Measurements from ENCODE around the gene TNFRSF12A. TPM values are rescaled to one million over a fixed set of nuclear protein-coding genes. Genes with fewer than 3 reads are reported as not detected.

TNFRSF12A gene
- total and polyA plus RNA-seq, 2 of the 13 experiments (the other 11 are each of a cell fraction or from before 2014, with no cell fraction given), result 61.9 to 66.0 TPM

- TF ChIP-seq, protein P1, sequence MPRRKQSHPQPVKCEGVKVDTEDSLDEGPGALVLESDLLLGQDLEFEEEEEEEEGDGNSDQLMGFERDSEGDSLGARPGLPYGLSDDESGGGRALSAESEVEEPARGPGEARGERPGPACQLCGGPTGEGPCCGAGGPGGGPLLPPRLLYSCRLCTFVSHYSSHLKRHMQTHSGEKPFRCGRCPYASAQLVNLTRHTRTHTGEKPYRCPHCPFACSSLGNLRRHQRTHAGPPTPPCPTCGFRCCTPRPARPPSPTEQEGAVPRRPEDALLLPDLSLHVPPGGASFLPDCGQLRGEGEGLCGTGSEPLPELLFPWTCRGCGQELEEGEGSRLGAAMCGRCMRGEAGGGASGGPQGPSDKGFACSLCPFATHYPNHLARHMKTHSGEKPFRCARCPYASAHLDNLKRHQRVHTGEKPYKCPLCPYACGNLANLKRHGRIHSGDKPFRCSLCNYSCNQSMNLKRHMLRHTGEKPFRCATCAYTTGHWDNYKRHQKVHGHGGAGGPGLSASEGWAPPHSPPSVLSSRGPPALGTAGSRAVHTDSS (CRISPR knock-in tag; conservative IDR thresholded peaks at IDR 0.05), result no peak
- TF ChIP-seq, protein P2, sequence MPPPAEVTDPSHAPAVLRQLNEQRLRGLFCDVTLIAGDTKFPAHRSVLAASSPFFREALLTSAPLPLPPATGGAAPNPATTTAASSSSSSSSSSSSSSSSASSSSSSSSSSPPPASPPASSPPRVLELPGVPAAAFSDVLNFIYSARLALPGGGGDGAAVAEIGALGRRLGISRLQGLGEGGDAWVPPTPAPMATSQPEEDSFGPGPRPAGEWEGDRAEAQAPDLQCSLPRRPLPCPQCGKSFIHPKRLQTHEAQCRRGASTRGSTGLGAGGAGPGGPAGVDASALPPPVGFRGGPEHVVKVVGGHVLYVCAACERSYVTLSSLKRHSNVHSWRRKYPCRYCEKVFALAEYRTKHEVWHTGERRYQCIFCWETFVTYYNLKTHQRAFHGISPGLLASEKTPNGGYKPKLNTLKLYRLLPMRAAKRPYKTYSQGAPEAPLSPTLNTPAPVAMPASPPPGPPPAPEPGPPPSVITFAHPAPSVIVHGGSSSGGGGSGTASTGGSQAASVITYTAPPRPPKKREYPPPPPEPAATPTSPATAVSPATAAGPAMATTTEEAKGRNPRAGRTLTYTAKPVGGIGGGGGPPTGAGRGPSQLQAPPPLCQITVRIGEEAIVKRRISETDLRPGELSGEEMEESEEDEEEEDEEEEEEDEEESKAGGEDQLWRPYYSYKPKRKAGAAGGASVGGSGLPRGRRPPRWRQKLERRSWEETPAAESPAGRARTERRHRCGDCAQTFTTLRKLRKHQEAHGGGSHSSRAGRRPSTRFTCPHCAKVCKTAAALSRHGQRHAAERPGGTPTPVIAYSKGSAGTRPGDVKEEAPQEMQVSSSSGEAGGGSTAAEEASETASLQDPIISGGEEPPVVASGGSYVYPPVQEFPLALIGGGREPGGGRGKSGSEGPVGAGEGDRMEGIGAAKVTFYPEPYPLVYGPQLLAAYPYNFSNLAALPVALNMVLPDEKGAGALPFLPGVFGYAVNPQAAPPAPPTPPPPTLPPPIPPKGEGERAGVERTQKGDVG (CRISPR knock-in tag; IDR thresholded peaks at IDR 0.05; ENCODE audit: borderline replicate concordance), result no peak
- TF ChIP-seq ZNF572 (CRISPR knock-in tag; IDR thresholded peaks at IDR 0.05), result 0 out of 2 replicates have a peak, but pooled peaks have one; percentile 1
- TF ChIP-seq CBX1 (IDR thresholded peaks at IDR 0.05; ENCODE audit: low read depth), result no peak
- no peak for TF ChIP-seq KLF13 (CRISPR knock-in tag; IDR thresholded peaks at IDR 0.05)
- no peak for TF ChIP-seq RELA (CRISPR knock-in tag; IDR thresholded peaks at IDR 0.05)
- TF ChIP-seq ZNF839 (CRISPR knock-in tag; IDR thresholded peaks at IDR 0.05; ENCODE audit: borderline replicate concordance), result 0 out of 2 replicates have a peak, but pooled peaks have one; percentile 28
- TF ChIP-seq, protein P3, sequence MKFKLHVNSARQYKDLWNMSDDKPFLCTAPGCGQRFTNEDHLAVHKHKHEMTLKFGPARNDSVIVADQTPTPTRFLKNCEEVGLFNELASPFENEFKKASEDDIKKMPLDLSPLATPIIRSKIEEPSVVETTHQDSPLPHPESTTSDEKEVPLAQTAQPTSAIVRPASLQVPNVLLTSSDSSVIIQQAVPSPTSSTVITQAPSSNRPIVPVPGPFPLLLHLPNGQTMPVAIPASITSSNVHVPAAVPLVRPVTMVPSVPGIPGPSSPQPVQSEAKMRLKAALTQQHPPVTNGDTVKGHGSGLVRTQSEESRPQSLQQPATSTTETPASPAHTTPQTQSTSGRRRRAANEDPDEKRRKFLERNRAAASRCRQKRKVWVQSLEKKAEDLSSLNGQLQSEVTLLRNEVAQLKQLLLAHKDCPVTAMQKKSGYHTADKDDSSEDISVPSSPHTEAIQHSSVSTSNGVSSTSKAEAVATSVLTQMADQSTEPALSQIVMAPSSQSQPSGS (CRISPR knock-in tag; IDR thresholded peaks at IDR 0.05), result no peak
- no peak for TF ChIP-seq ZNF235 (CRISPR knock-in tag; IDR thresholded peaks at IDR 0.05; ENCODE audit: borderline replicate concordance)
- TF ChIP-seq RFX1 (IDR thresholded peaks at IDR 0.05), result no peak
- no peak; the same call in 1 of the 2 replicates for TF ChIP-seq ZNF768 (CRISPR knock-in tag; IDR thresholded peaks at IDR 0.05)
- no peak for TF ChIP-seq SMARCE1 (IDR thresholded peaks at IDR 0.05; ENCODE audit: borderline replicate concordance)
- no peak for TF ChIP-seq EP300 (IDR thresholded peaks at IDR 0.05; ENCODE audit: low read depth in 2 of 2, low read length in 2 of 2)
- TF ChIP-seq EP300 (CRISPR knock-in tag; IDR thresholded peaks at IDR 0.05; ENCODE audit: borderline replicate concordance), result no peak
- TF ChIP-seq ZNF556 (CRISPR knock-in tag; IDR thresholded peaks at IDR 0.05; ENCODE audit: borderline replicate concordance), result no peak
- TF ChIP-seq, protein P4, sequence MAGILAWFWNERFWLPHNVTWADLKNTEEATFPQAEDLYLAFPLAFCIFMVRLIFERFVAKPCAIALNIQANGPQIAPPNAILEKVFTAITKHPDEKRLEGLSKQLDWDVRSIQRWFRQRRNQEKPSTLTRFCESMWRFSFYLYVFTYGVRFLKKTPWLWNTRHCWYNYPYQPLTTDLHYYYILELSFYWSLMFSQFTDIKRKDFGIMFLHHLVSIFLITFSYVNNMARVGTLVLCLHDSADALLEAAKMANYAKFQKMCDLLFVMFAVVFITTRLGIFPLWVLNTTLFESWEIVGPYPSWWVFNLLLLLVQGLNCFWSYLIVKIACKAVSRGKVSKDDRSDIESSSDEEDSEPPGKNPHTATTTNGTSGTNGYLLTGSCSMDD (CRISPR knock-in tag; IDR thresholded peaks at IDR 0.05), result no peak
- TF ChIP-seq NFE2L2 (IDR thresholded peaks at IDR 0.05; ENCODE audit: low read length), result no peak
- peak; percentile 21; the same call in 1 of the 2 replicates for TF ChIP-seq ZNF317 (CRISPR knock-in tag; IDR thresholded peaks at IDR 0.05)
- TF ChIP-seq, protein P5, sequence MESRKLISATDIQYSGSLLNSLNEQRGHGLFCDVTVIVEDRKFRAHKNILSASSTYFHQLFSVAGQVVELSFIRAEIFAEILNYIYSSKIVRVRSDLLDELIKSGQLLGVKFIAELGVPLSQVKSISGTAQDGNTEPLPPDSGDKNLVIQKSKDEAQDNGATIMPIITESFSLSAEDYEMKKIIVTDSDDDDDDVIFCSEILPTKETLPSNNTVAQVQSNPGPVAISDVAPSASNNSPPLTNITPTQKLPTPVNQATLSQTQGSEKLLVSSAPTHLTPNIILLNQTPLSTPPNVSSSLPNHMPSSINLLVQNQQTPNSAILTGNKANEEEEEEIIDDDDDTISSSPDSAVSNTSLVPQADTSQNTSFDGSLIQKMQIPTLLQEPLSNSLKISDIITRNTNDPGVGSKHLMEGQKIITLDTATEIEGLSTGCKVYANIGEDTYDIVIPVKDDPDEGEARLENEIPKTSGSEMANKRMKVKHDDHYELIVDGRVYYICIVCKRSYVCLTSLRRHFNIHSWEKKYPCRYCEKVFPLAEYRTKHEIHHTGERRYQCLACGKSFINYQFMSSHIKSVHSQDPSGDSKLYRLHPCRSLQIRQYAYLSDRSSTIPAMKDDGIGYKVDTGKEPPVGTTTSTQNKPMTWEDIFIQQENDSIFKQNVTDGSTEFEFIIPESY (CRISPR knock-in tag; IDR thresholded peaks at IDR 0.05), result 0 out of 2 replicates have a peak, but pooled peaks have one; percentile 12
Measured at GRCh38 chr16:2980227-2981176, 39.7 kb upstream of the TNFRSF12A start, which contains the start of gene PKMYT1 (continued).

All from HepG2 (cell line).